GM12873 (cell line): Measurements from ENCODE around the gene FAHD2B.
"Not testable (repeated sequence)": the region's sequence is repeated elsewhere in the genome, so short reads cannot be mapped to it uniquely, and the experiment has no call there.

Experiments
- TF ChIP-seq, protein P1 (sequence below): IDR thresholded peaks from 2 replicates; pipeline ENCODE4 v1.5.1; 2012; ENCODE audit warnings: low read depth, mild to moderate bottlenecking, moderate library complexity, low read length, control low read depth; ENCODE audit not compliant: insufficient read depth; ENCODE audit errors: missing control alignments

The FAHD2B gene, protein sequence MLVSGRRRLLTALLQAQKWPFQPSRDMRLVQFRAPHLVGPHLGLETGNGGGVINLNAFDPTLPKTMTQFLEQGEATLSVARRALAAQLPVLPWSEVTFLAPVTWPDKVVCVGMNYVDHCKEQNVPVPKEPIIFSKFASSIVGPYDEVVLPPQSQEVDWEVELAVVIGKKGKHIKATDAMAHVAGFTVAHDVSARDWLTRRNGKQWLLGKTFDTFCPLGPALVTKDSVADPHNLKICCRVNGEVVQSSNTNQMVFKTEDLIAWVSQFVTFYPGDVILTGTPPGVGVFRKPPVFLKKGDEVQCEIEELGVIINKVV

DNA sequence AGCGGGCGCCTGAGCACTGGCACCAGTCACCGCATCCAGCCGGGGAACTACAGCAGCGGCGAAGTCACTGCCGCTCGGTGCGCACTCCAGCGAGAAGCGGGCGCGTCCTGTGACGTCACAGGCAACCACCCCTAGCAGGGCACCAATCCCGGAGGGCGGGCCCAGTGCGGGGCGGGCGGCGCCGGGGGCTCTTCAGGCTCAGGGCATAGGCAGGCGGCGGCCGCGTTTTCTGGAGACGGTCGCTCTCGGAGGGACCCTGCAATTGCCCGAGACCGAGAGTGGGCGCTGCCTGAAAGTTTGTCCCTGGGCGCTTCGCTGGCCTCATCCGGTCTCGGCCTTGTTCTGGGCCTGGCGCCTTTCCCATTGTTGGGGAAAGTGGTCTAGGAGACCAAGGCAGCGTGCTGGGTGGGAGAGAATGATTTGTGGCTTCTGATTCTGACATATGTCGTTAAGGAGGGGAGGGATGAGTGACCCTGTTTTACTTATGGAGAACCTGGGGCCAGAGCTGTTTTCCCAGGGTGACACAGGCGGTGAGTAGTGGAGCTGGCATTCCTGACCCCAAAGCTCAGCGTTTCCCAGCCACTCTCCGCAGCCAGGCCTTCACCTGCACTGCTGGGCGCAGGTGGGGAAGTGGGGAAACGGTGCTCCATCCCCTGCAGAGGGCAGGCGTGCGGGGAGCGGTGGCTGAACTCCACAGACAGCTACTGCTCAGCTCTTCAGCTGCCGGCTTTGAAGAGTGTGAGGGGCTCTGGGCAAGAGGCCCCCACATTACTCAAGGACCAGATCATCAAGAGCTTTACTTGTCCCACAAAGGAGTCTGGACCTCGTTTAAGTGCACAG is at the start of gene FAHD2B:
FAHD2B (minus strand) TSS at position 111 of the 840 bp plus-strand sequence. CDS start 3,176 bp downstream, outside the sequence.
- TF ChIP-seq, protein P1, sequence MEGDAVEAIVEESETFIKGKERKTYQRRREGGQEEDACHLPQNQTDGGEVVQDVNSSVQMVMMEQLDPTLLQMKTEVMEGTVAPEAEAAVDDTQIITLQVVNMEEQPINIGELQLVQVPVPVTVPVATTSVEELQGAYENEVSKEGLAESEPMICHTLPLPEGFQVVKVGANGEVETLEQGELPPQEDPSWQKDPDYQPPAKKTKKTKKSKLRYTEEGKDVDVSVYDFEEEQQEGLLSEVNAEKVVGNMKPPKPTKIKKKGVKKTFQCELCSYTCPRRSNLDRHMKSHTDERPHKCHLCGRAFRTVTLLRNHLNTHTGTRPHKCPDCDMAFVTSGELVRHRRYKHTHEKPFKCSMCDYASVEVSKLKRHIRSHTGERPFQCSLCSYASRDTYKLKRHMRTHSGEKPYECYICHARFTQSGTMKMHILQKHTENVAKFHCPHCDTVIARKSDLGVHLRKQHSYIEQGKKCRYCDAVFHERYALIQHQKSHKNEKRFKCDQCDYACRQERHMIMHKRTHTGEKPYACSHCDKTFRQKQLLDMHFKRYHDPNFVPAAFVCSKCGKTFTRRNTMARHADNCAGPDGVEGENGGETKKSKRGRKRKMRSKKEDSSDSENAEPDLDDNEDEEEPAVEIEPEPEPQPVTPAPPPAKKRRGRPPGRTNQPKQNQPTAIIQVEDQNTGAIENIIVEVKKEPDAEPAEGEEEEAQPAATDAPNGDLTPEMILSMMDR, result not testable (repeated sequence)

DNA sequence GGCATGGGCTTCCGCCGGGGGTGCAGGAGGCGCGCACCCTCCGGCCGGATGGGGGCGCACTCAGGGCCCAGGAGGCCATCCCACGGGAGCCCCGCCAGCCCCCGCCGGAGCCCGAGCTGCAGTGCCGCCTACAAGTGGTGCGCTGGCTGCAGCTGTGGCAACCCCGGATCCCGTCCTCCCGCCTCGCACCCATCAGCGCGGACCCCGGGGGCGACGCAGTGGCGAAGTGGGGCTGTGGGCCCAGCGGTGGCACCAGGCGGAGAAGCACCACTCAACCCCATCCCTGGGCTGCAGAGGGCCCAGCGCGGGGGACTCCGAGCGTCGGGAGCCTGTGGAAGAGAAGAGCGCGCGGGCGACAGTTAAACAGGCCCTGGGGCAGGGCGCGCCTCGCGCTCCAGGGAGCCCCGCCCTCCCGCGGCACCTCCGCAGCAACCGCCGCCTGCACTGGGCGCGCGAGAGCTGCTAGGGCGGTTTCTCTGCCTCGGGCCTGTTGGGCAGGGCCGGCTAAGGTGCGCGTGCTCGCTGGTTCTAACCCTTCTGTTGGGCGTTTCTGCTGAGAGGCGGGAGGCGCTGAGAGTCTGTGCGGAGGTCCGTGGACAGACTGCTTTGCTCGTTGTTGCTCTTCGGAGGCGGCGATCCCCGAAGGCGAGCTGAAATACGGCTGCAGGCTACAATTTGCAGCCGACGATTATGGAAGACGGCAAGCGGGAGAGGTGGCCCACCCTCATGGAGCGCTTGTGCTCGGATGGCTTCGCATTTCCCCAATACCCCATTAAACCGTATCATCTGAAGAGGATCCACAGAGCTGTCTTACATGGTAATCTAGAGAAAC is 18.6 kb upstream of the FAHD2B start, which contains the start of gene ANKRD36:
ANKRD36 (plus strand) TSS at position 104 of the 832 bp plus-strand sequence; CDS start at position 691, 587 bp downstream.
- TF ChIP-seq, protein P1, result peak; percentile 59

DNA sequence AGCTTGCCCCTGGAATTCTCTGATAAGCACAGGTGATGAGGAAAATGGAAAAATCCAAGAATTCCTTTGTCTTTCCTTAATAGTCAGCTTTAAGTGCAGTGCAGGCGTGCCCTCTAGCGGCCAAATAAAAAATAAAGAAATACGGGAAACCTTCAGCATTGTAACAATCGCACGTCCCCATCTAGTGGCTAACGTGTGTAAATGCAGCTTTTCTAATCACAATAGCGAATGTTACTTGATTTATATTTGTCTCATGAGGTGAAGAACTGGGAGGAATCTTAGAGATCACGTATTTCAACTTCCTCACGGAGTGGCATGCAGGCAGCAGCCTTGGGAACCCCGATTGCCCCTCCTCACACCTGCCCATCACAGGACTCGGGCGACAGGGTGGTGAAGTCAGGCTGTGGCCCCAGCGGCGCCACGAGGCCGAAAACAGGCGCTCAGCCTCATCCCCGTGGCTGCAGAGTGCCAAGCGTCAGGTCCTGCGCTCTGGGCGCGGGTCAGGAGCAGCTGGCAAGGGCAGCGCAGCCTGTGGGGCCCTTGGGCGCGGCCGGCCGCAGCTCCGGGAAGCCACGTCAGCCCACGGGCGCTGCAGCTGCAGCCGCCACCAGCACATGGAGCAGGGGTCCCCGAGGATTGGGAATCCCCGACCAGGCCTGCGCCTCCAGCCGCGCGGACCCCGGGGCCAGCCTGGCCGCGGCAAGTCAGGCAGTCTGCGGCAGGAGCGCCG is 17.8 kb upstream of the FAHD2B start:
- TF ChIP-seq, protein P1, result peak; percentile 67

DNA sequence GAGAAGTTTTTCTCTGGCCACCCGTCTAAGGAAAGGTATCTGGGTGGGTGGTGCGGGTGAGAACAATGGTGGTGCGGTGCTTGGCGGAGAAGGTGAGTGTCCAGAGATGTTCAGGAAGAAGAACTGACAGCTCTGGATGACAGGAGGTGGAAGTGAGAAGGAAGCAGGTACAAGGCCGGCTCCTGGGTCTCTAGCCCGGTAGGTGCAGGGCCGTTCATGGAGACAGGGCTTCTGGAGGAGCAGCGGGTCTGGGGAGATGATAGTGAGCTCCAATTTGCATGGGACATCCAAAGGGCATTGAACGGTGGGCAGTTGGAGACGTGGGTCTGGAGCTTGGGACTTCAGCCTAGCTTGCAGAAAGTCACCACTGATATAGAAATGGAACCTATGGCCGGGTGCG is 979 bp upstream of the FAHD2B start:
- TF ChIP-seq, protein P1, result no peak

DNA sequence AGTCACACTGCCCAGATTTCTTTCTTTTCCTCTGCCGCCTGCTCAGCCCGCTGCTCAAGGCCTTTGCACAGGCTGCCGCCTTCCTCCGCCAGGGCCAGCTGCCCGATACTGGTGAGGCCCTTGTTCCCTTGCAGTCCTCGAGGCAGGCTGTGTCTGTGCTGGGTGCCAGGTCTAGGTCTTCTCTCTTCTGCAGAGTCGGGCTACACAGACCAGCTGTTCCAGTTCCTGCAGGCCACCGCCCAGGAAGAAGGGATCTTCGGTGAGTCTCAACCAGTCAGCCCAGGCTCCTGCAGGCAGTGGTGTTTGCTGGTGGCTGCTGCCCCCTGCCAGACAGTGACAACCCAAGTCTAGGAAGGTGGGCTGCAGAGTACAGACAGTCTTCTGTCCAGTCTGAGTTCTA is 12.5 kb downstream of the FAHD2B start:
- TF ChIP-seq, protein P1, result peak; percentile 11

DNA sequence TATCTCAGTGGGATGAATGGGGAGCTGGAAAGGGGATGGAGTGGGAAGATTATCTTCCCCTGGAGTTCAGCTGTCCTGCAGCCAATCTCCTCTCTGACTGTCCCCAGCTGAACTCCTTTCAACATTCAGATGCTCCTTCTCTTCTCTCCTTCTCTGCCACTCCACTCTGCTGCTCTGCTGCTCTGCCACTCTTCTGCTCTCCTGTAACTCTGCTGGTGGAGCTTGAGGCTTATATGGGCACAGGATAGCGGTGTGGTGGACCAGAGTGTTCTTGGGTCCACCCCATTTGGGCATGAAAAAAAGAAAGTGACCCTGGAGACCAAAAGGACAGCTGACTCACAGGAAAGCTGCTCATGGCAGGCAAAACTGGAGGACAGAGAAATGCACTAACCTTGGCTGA is 26.6 kb downstream of the FAHD2B start:
- TF ChIP-seq, protein P1, result no peak
